ENCODE measurements around the gene SLC9A4.

- TF ChIP-seq L3MBTL2 (conservative IDR thresholded peaks at IDR 0.05) (no peak), NFRKB (IDR thresholded peaks at IDR 0.05) (no peak), FOXM1 (IDR thresholded peaks at IDR 0.05; ENCODE audit: borderline replicate concordance) (no peak), FOXK2 (IDR thresholded peaks at IDR 0.05) (no peak), ELF4 (IDR thresholded peaks at IDR 0.05) (no peak)
These were observed 33.8 kb upstream of the SLC9A4 start for GRCh38 chr2:102439065-102439695.

Data from HEK293T (cell line).